Hematopoietic multipotent progenitor cell treated with erythropoietin and hydrocortisone succinate and interleukin-3 and kit ligand, for 4 days (in vitro differentiated cells): ENCODE measurements around the gene FGFR3.

Source experiments
- DNase-seq: peaks from one replicate; pipeline ENCODE4 v3.0.0-alpha.2; 2015

FGFR3 gene

GRCh38 chr4:1803523-1804423 lies 10.7 kb downstream of the FGFR3 start:
- no peak for DNase-seq

GRCh38 chr4:1804638-1805492 lies 11.8 kb downstream of the FGFR3 start:
- DNase-seq, result no peak

- no peak for DNase-seq
Observed at GRCh38 chr4:1805493-1806222, 12.6 kb downstream of the FGFR3 start.

- DNase-seq, result no peak
Observed at GRCh38 chr4:1806223-1806564, 13.1 kb downstream of the FGFR3 start.

GRCh38 chr4:1806596-1807331 lies 13.7 kb downstream of the FGFR3 start:
- no peak for DNase-seq

GRCh38 chr4:1807332-1807777 lies 14.3 kb downstream of the FGFR3 start:
- no peak for DNase-seq

- DNase-seq, result no peak
Observed at GRCh38 chr4:1808396-1808795, 15.3 kb downstream of the FGFR3 start.

GRCh38 chr4:1808851-1809753 lies 16.0 kb downstream of the FGFR3 start:
- no peak for DNase-seq

GRCh38 chr4:1809754-1810502 lies 16.8 kb downstream of the FGFR3 start:
- DNase-seq, result peak; percentile 89

GRCh38 chr4:1810765-1811164 lies 17.7 kb downstream of the FGFR3 start:
- no peak for DNase-seq

- DNase-seq, result no peak
Observed at GRCh38 chr4:1812720-1813119, 19.6 kb downstream of the FGFR3 start.

GRCh38 chr4:1813231-1813630 lies 20.1 kb downstream of the FGFR3 start:
- DNase-seq, result no peak

- DNase-seq, result no peak
Observed at GRCh38 chr4:1813915-1814314, 20.8 kb downstream of the FGFR3 start.

GRCh38 chr4:1814453-1814852 lies 21.4 kb downstream of the FGFR3 start:
- DNase-seq, result no peak

GRCh38 chr4:1815096-1815996 lies 22.3 kb downstream of the FGFR3 start:
- no peak for DNase-seq

- DNase-seq, result no peak
Observed at GRCh38 chr4:1815997-1816860, 23.1 kb downstream of the FGFR3 start.

- DNase-seq, result no peak
Observed at GRCh38 chr4:1819284-1819683, 26.2 kb downstream of the FGFR3 start.

- no peak for DNase-seq
Observed at GRCh38 chr4:1819816-1820215, 26.7 kb downstream of the FGFR3 start.
